Adrenal gland (tissue), 12 donors: Measurements from ENCODE around the gene SLC24A3. TPM values are rescaled to one million over a fixed set of nuclear protein-coding genes. Genes with fewer than 3 reads are reported as not detected.

Experiments
- DNase-seq, 7 donors: peaks; one replicate each; pipeline ENCODE4 v3.0.0-alpha.2; 2019 to 2020
- H3K27ac ChIP-seq, 5 donors: fragments of 200-600 bp; sonication (generic) in 4 of 5; 1 replicate in 3 of 5; 2 replicates in 2 of 5; pipeline versions ENCODE4 v1.5.1 to v1.8.0; 2016 to 2020; ENCODE audit warnings: mild to moderate bottlenecking in 1 of 5
- H3K27me3 ChIP-seq: fragments of 200-600 bp; 2 replicates; pipeline ENCODE4 v1.8.0; 2021
- H3K36me3 ChIP-seq, 2 donors: fragments of 200-600 bp; replicated peaks in 1 of 2; 1 replicate in 1 of 2; 2 replicates in 1 of 2; pipeline versions ENCODE4 v1.5.1 to v1.8.0; 2018 to 2022
- H3K4me1 ChIP-seq, 2 donors: fragments of 200-600 bp; replicated peaks in 1 of 2; 1 replicate in 1 of 2; 2 replicates in 1 of 2; pipeline versions ENCODE4 v1.5.1 to v1.8.0; 2018 to 2021
- H3K4me3 ChIP-seq, 4 donors: fragments of 200-600 bp; sonication (generic) in 3 of 4; one replicate each; pipeline ENCODE4 v1.5.1; 2016 to 2018
- H3K9me3 ChIP-seq, 3 donors: fragments of 200-600 bp; sonication (generic) in 1 of 3; replicated peaks in 1 of 3; 1 replicate in 2 of 3; 2 replicates in 1 of 3; pipeline versions ENCODE4 v1.5.1 to v1.8.0; 2016 to 2021
- POLR2A ChIP-seq, 2 donors: fragments of 450-650 bp; IDR thresholded peaks; one replicate each; pipeline ENCODE4 v1.6.1; 2017; ENCODE audit warnings: antibody characterized with exemption in 2 of 2, mild to moderate bottlenecking in 2 of 2, moderate library complexity in 1 of 2
- WGBS, 4 donors: extraction: QIAGEN DNeasy Blood & Tissue Kit in 2 of 4; methylation state at CpG; one replicate each; pipeline versions ENCODE4 v1.1.5 to v1.1.7; 2013 to 2017; 5-methylcytosine and 5-hydroxymethylcytosine counted together
- intact Hi-C, 2 donors: fragments of 100-400 bp; cut with DNase I; formaldehyde crosslinking; loops; one replicate each; pipeline versions ENCODE4 v1.14.1 to v1.15.0; 2022 to 2023
- polyA plus RNA-seq, 3 donors: library from polyadenylated mRNA; stranded (reverse); fragments of 200-250 nt in 2 of 3; fragments of 350-450 nt in 1 of 3; fragmentation: Illumina TruSeq in 1 of 3; extraction: RNeasy Lipid Tissue Mini Kit (QIAGEN cat#74804) in 1 of 3; gene quantifications; one replicate each; pipeline ENCODE4 v1.2.3, GENCODE V29; 2013 to 2014
- total RNA-seq, 9 donors: library from RNA; depleted of rRNA in 4 of 9; stranded (reverse); fragments of >200 nt in 4 of 9; fragments of 120-200 nt in 1 of 9; fragmentation: NEBNext Ultra II Directional in 1 of 9; extraction: Animal tissue kit (Norgen Biotek cat#: 25700) in 1 of 9; gene quantifications; one replicate each; pipeline versions ENCODE4 v1.1.0 to v1.2.4, GENCODE V29; 2013 to 2023
- TF ChIP-seq, protein P1 (sequence below), 6 experiments: fragments of 450-650 bp in 4 of 6; fragments of 200-600 bp in 2 of 6; sonication (generic) in 1 of 6; IDR thresholded peaks; 1 replicate in 5 of 6; 2 replicates in 1 of 6; pipeline versions ENCODE4 v1.5.1 to v1.8.0; 2016 to 2021; ENCODE audit warnings: antibody characterized with exemption in 6 of 6, mild to moderate bottlenecking in 2 of 6, moderate library complexity in 1 of 6
- donor health status: healthy with polysubstance abuse.
- donor health status: Bipolar disorder and iron deficiency.
- donor health status: DM: yes; HTN: yes; CAD: no.
- donor health status: DM: no; HTN: no; CAD: no.
- donor health status: DM: no; HTN: no; CAD: no.
- donor health status: DM: yes; HTN: yes; CAD: no.

Gene SLC24A3
- total and polyA plus RNA-seq, 12 donors: 0.89 to 44.4 (median 2.7) TPM

DNA sequence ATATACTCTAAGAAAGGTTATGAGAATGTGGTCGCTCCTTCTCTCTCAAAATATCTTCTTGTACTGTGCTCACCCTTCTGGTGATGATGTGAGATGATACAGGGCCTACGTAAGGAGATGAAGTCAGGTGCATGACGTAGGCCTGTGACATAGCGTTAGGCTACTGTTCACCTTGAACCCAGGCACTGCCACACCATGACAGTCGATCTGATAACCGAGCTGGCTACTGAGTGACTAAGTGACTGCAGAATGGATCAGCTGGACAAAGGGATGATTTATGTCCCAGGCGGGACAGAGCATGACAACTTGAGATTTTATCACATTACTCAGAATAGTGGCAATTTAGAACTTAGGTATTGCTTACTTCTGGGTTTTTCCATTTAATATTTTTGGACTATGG lies 11.2 kb downstream of the SLC24A3 start:
- H3K27ac ChIP-seq: no peak overlapping the region
- peaks cover 3% of the 10 kb centered on the region for H3K27me3 ChIP-seq
- H3K4me1 ChIP-seq: no peaks in the 10 kb centered on the region
- H3K4me3 ChIP-seq: no peak overlapping the region
- no peak for TF ChIP-seq POLR2A (IDR thresholded peaks at IDR 0.05)
- TF ChIP-seq, protein P1, sequence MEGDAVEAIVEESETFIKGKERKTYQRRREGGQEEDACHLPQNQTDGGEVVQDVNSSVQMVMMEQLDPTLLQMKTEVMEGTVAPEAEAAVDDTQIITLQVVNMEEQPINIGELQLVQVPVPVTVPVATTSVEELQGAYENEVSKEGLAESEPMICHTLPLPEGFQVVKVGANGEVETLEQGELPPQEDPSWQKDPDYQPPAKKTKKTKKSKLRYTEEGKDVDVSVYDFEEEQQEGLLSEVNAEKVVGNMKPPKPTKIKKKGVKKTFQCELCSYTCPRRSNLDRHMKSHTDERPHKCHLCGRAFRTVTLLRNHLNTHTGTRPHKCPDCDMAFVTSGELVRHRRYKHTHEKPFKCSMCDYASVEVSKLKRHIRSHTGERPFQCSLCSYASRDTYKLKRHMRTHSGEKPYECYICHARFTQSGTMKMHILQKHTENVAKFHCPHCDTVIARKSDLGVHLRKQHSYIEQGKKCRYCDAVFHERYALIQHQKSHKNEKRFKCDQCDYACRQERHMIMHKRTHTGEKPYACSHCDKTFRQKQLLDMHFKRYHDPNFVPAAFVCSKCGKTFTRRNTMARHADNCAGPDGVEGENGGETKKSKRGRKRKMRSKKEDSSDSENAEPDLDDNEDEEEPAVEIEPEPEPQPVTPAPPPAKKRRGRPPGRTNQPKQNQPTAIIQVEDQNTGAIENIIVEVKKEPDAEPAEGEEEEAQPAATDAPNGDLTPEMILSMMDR (IDR thresholded peaks at IDR 0.05): no peak
- WGBS, 4 donors: 60 to 74% (median 65%) methylated on average over 7 of the region's 7 CpGs
- peak in 1 of 7 donors; percentile 27 for DNase-seq
- no peaks in the 10 kb centered on the region for H3K9me3 ChIP-seq
- no peaks in the 10 kb centered on the region for H3K36me3 ChIP-seq
- intact Hi-C loops: no loop called here

DNA sequence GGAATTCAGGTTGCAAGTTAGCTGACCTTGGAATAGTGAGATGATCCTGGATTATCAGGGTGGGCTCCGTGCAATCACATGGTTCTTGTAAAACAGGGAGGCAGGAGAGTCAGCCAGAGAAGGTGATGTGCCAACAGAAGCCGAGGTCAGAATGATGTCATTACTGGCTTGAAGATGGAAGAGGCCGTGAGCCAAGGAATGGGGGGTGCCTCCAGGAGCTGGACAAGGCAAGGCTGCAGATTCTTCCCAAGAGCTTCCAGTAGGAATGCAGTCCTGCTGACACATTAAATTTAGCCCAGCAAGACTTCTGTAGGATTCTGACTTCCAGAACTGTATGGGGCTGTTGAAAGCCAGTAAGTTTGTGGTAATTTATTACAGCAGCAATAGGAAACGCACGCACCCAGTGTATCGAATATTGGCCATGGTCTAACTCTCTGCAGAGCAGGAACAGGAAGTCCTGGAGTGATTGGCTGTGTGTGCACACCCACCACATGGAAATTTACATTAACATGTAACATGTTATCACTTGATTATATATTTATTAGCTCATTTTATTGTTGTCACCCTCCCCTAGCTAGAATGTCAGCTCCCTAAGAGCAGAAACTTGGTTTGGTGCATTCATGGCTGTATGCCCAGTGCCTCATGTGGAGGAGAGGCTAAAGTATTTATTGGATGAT lies 19.1 kb downstream of the SLC24A3 start:
- intact Hi-C loops: no loop called here
- Histone ChIP-seq H3K27me3 (no peaks in the 10 kb centered on the region), H3K27ac (no peak overlapping the region), H3K4me1 (no peaks in the 10 kb centered on the region), H3K4me3 (no peak overlapping the region), H3K36me3 (no peaks in the 10 kb centered on the region), H3K9me3 (no peaks in the 10 kb centered on the region)
- 54 to 76% (median 72%) methylated on average over 4 to 6 of the region's 6 CpGs for WGBS, 4 donors
- no peak for DNase-seq
- no peak for TF ChIP-seq POLR2A (IDR thresholded peaks at IDR 0.05)
- TF ChIP-seq, protein P1 (IDR thresholded peaks at IDR 0.05): no peak

DNA sequence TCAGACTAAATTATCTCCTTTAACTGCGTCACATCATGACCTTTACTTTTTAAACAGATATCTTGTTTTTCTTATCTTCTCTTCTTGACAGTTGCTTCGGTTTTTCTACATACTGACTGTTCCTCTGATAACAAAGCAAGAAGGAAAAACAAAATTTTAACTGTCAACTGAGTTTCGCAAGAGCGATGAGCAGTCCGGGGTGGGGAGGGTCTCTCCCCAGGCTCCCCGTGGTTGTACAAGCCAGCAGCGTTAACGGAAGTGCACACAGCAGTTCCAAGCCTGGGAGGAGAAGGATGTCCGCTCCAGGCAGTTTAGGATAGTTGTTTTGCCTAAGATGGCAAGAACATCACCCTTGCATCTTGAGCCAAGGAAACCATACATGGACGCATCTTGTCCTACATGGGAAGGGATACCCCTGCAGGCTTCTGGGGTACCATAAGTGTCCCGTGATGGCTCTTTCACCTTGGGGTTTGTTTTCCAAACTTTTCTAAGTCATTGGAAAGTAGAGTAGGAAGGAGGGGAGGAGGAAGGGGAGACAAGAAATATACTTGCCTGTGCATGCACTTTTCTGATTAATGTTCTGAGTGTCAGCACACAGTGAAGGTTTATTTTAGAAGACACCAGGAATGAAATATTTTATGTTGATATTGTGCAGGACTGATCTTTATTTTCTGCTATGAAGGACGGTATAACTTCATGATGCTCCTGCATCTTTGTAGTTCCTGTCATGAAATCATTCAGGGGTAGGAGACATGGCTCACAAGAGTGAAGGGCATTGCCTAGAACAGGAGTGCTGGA lies 20.8 kb downstream of the SLC24A3 start:
- no peaks in the 10 kb centered on the region for H3K36me3 ChIP-seq
- H3K4me1 ChIP-seq: no peaks in the 10 kb centered on the region
- WGBS, 4 donors: 25 to 39% (median 29%) methylated on average over 12 of the region's 12 CpGs
- no peak overlapping the region for H3K4me3 ChIP-seq
- intact Hi-C loops: no loop called here
- TF ChIP-seq, protein P1 (IDR thresholded peaks at IDR 0.05): no peak
- TF ChIP-seq POLR2A (IDR thresholded peaks at IDR 0.05): no peak
- DNase-seq: peak in 5 of 7 donors; percentile 26 to 61 (median 40)
- peak overlapping the region in 1 of 5 donors; percentile 2 for H3K27ac ChIP-seq
- H3K9me3 ChIP-seq: no peaks in the 10 kb centered on the region
- peaks cover under 1% of the 10 kb centered on the region for H3K27me3 ChIP-seq

GRCh38 chr20:19236371-19237055 lies 24.1 kb downstream of the SLC24A3 start:
- 81 to 86% (median 83%) methylated on average over 7 of the region's 7 CpGs for WGBS, 4 donors
- DNase-seq: no peak
- no peaks in the 10 kb centered on the region for H3K9me3 ChIP-seq
- no peak overlapping the region for H3K4me3 ChIP-seq
- no peak overlapping the region for H3K27ac ChIP-seq
- H3K27me3 ChIP-seq: peaks cover 3% of the 10 kb centered on the region
- intact Hi-C loops: no loop called here
- no peaks in the 10 kb centered on the region for H3K4me1 ChIP-seq
- H3K36me3 ChIP-seq: no peaks in the 10 kb centered on the region
- TF ChIP-seq, protein P1 (IDR thresholded peaks at IDR 0.05): no peak
- TF ChIP-seq POLR2A (IDR thresholded peaks at IDR 0.05): no peak
